ENCODE measurements around the gene KCTD2.

Gene KCTD2

GRCh38 chr17:75088465-75089417 lies 41.7 kb downstream of the KCTD2 start:
- H3K4me3 ChIP-seq (ENCODE audit: low read depth, low read length) = peak overlapping the region; percentile 57
- DNase-seq (ENCODE audit: low read depth) = no peak

GRCh38 chr17:75090871-75091854 lies 44.1 kb downstream of the KCTD2 start:
- no peak overlapping the region for H3K4me3 ChIP-seq (ENCODE audit: low read depth, low read length)
- DNase-seq (ENCODE audit: low read depth) = no peak

- no peak for DNase-seq (ENCODE audit: low read depth)
- H3K4me3 ChIP-seq (ENCODE audit: low read depth, low read length) = no peak overlapping the region
Observed at GRCh38 chr17:75091855-75092327, 44.9 kb downstream of the KCTD2 start.

- no peak overlapping the region for H3K4me3 ChIP-seq (ENCODE audit: low read depth, low read length)
- DNase-seq (ENCODE audit: low read depth) = no peak
Observed at GRCh38 chr17:75093548-75094158, 46.6 kb downstream of the KCTD2 start.

- H3K4me3 ChIP-seq (ENCODE audit: low read depth, low read length) = no peak overlapping the region
- no peak for DNase-seq (ENCODE audit: low read depth)
Observed at GRCh38 chr17:75094871-75095399, 47.9 kb downstream of the KCTD2 start.

- no peak overlapping the region for H3K4me3 ChIP-seq (ENCODE audit: low read depth, low read length)
- DNase-seq (ENCODE audit: low read depth) = no peak
Observed at GRCh38 chr17:75096082-75096625, 49.1 kb downstream of the KCTD2 start.

- no peak overlapping the region for H3K4me3 ChIP-seq (ENCODE audit: low read depth, low read length)
- DNase-seq (ENCODE audit: low read depth) = no peak
Observed at GRCh38 chr17:75097865-75098264, 50.8 kb downstream of the KCTD2 start.

- H3K4me3 ChIP-seq (ENCODE audit: low read depth, low read length) = no peak overlapping the region
- no peak for DNase-seq (ENCODE audit: low read depth)
Observed at GRCh38 chr17:75098861-75099260, 51.8 kb downstream of the KCTD2 start.

GRCh38 chr17:75099881-75100595 lies 53.0 kb downstream of the KCTD2 start:
- H3K4me3 ChIP-seq (ENCODE audit: low read depth, low read length) = no peak overlapping the region
- DNase-seq (ENCODE audit: low read depth) = no peak

GRCh38 chr17:75102385-75102821 lies 55.4 kb downstream of the KCTD2 start:
- no peak overlapping the region for H3K4me3 ChIP-seq (ENCODE audit: low read depth, low read length)
- no peak for DNase-seq (ENCODE audit: low read depth)

- no peak for DNase-seq (ENCODE audit: low read depth)
- H3K4me3 ChIP-seq (ENCODE audit: low read depth, low read length) = no peak overlapping the region
Observed at GRCh38 chr17:75103601-75104554, 56.9 kb downstream of the KCTD2 start.

- no peak overlapping the region for H3K4me3 ChIP-seq (ENCODE audit: low read depth, low read length)
- DNase-seq (ENCODE audit: low read depth) = no peak
Observed at GRCh38 chr17:75105126-75106080, 58.4 kb downstream of the KCTD2 start.

GRCh38 chr17:75108193-75108592 lies 61.2 kb downstream of the KCTD2 start:
- no peak for DNase-seq (ENCODE audit: low read depth)
- H3K4me3 ChIP-seq (ENCODE audit: low read depth, low read length) = no peak overlapping the region

GRCh38 chr17:75109046-75109406 lies 62.0 kb downstream of the KCTD2 start:
- peak overlapping the region; percentile 81 for H3K4me3 ChIP-seq (ENCODE audit: low read depth, low read length)
- no peak for DNase-seq (ENCODE audit: low read depth)

GRCh38 chr17:75109407-75110233 lies 62.6 kb downstream of the KCTD2 start, which contains the start of gene ARMC7:
ARMC7 (plus strand) TSS chr17:75109969; CDS start chr17:75110289, 320 bp downstream.
- no peak for DNase-seq (ENCODE audit: low read depth)

More at GRCh38 chr17:75109407-75110233, 62.6 kb downstream of the KCTD2 start, which contains the start of gene ARMC7:
- peak within 1 kb of the TSS; percentile 81 for H3K4me3 ChIP-seq (ENCODE audit: low read depth, low read length)
